SU-DHL-6 (cell line): ENCODE measurements around the gene CNN3.

Experiments
- H2AFZ ChIP-seq: fragments of 200-600 bp; sonication (generic); 2 replicates; pipeline ENCODE4 v1.6.1; 2014; ENCODE audit warnings: low read depth, mild to moderate bottlenecking, moderate library complexity, mixed read lengths, antibody characterized with exemption, low read length; ENCODE audit not compliant: severe bottlenecking
- H3F3A ChIP-seq: fragments of 200-600 bp; shearing (Covaris generic); 2 replicates; pipeline ENCODE4 v1.6.0; 2016; ENCODE audit warnings: antibody characterized with exemption, mild to moderate bottlenecking; ENCODE audit not compliant: insufficient read depth
- H3K27ac ChIP-seq: fragments of 200-600 bp; sonication (generic); 2 replicates; pipeline ENCODE4 v1.5.1; 2016; ENCODE audit warnings: low read depth, mild to moderate bottlenecking, low read length, moderate library complexity, mixed read lengths
- H3K27me3 ChIP-seq: fragments of 200-600 bp; sonication (generic), shearing (Covaris generic); 2 replicates; pipeline ENCODE4 v1.6.0; 2014; ENCODE audit warnings: mild to moderate bottlenecking, low read length
- H3K36me3 ChIP-seq: fragments of 200-600 bp; sonication (generic); 2 replicates; pipeline ENCODE4 v1.6.1; 2014; ENCODE audit warnings: mild to moderate bottlenecking, low read length, mixed read lengths
- H3K4me2 ChIP-seq: fragments of 300-600, 200-600 bp; shearing (Covaris generic), sonication (generic); 2 replicates; pipeline ENCODE4 v1.6.0; 2014; ENCODE audit warnings: low read length, low read depth, mild to moderate bottlenecking; ENCODE audit not compliant: poor library complexity, severe bottlenecking
- H3K4me3 ChIP-seq: fragments of 200-600 bp; sonication (generic); 2 replicates; pipeline ENCODE4 v1.5.1; 2014; ENCODE audit warnings: antibody characterized with exemption, low read length, mild to moderate bottlenecking, mixed read lengths; ENCODE audit not compliant: insufficient read depth, poor library complexity, severe bottlenecking
- H3K79me2 ChIP-seq: fragments of 200-600 bp; sonication (generic); 2 replicates; pipeline ENCODE4 v1.6.1; 2014; ENCODE audit warnings: mild to moderate bottlenecking, low read length, moderate library complexity; ENCODE audit not compliant: insufficient read depth
- H3K9ac ChIP-seq: fragments of 200-600 bp; sonication (generic); 2 replicates; pipeline ENCODE4 v1.7.0; 2014; ENCODE audit warnings: mild to moderate bottlenecking, low read length
- H3K9me2 ChIP-seq: fragments of 200-600 bp; sonication (generic); replicated peaks from 2 replicates; pipeline ENCODE4 v1.6.1; 2014; ENCODE audit warnings: low read length; ENCODE audit not compliant: insufficient read depth
- H3K9me3 ChIP-seq: fragments of 200-600 bp; sonication (generic); 2 replicates; pipeline ENCODE4 v1.6.1; 2014; ENCODE audit warnings: low read length, mixed read lengths; ENCODE audit not compliant: insufficient read depth
- H4K20me1 ChIP-seq: fragments of 200-600 bp; sonication (generic); 2 replicates; pipeline ENCODE4 v1.6.1; 2014; ENCODE audit warnings: low read depth, mild to moderate bottlenecking, antibody characterized with exemption, low read length, moderate library complexity, mixed read lengths
- CTCF ChIP-seq: fragments of 200-600 bp; sonication (generic); IDR thresholded peaks from one replicate; pipeline ENCODE4 v1.5.1; 2017; ENCODE audit warnings: antibody characterized with exemption, mild to moderate bottlenecking, low read length, moderate library complexity; ENCODE audit not compliant: insufficient read depth, poor library complexity, severe bottlenecking
- EZH2phosphoT487 ChIP-seq: fragments of 200-600 bp; sonication (generic), shearing (Covaris generic); conservative IDR thresholded peaks from 2 replicates; pipeline ENCODE4 v1.6.1; 2018; ENCODE audit warnings: mild to moderate bottlenecking, antibody characterized with exemption, low read length, moderate library complexity, mixed read lengths

The CNN3 gene

GRCh38 chr1:94931254-94931841, 4.4 kb upstream of the CNN3 start:
- no peaks in the 10 kb centered on the region for H3K36me3 ChIP-seq
- TF ChIP-seq CTCF (no peak), EZH2phosphoT487 (no peak)
- no peak overlapping the region for H2AFZ ChIP-seq
- no peaks in the 10 kb centered on the region for H3K9me3 ChIP-seq
- H3K4me2 ChIP-seq = no peak overlapping the region
- no peak overlapping the region for H3K27ac ChIP-seq
- no peak overlapping the region for H3K4me3 ChIP-seq
- H3K9ac ChIP-seq = no peak overlapping the region
- H3K79me2 ChIP-seq = no peaks in the 10 kb centered on the region
- H4K20me1 ChIP-seq = no peaks in the 10 kb centered on the region
- H3K27me3 ChIP-seq = no peaks in the 10 kb centered on the region
- no peaks in the 10 kb centered on the region for H3F3A ChIP-seq
- H3K9me2 ChIP-seq = no peaks in the 10 kb centered on the region

GRCh38 chr1:94929351-94930217, 2.7 kb upstream of the CNN3 start:
- no peaks in the 10 kb centered on the region for H3K27me3 ChIP-seq
- H3K79me2 ChIP-seq = no peaks in the 10 kb centered on the region
- no peak overlapping the region for H3K4me2 ChIP-seq
- no peak overlapping the region for H2AFZ ChIP-seq
- no peak overlapping the region for H3K4me3 ChIP-seq
- TF ChIP-seq EZH2phosphoT487 (no peak), CTCF (no peak)
- no peaks in the 10 kb centered on the region for H3K9me2 ChIP-seq
- H3K27ac ChIP-seq = no peak overlapping the region
- no peak overlapping the region for H3K9ac ChIP-seq
- no peaks in the 10 kb centered on the region for H3F3A ChIP-seq
- no peaks in the 10 kb centered on the region for H4K20me1 ChIP-seq
- no peaks in the 10 kb centered on the region for H3K36me3 ChIP-seq
- H3K9me3 ChIP-seq = no peaks in the 10 kb centered on the region

- TF ChIP-seq EZH2phosphoT487 (no peak), CTCF (no peak)
- Histone ChIP-seq H2AFZ (no peak overlapping the region), H3K27ac (no peak overlapping the region), H3K9me3 (no peaks in the 10 kb centered on the region), H3F3A (no peaks in the 10 kb centered on the region), H3K9me2 (no peaks in the 10 kb centered on the region), H3K4me2 (no peak overlapping the region), H3K4me3 (no peak overlapping the region), H3K9ac (no peak overlapping the region), H3K27me3 (no peaks in the 10 kb centered on the region), H4K20me1 (no peaks in the 10 kb centered on the region), H3K79me2 (no peaks in the 10 kb centered on the region), H3K36me3 (no peaks in the 10 kb centered on the region)
These were observed 1.5 kb upstream of the CNN3 start for GRCh38 chr1:94928293-94928939.
